Body of pancreas (tissue), 4 donors: Measurements from ENCODE around the gene DCAF11. TPM values are rescaled to one million over a fixed set of nuclear protein-coding genes. Genes with fewer than 3 reads are reported as not detected.

Experiments
- ATAC-seq: fragments of 150-250 bp; one replicate; pipeline ENCODE4 v1.9.1; 2016
- DNase-seq, 4 donors: peaks; one replicate each; pipeline ENCODE4 v3.0.0-alpha.2; 2019
- H3K27ac ChIP-seq, 4 donors: fragments of 200-600 bp; sonication (generic); 1 replicate in 3 of 4; 2 replicates in 1 of 4; pipeline versions ENCODE4 v1.5.1 to v1.6.1; 2016 to 2019; ENCODE audit warnings: mild to moderate bottlenecking in 1 of 4, mixed read lengths in 1 of 4, moderate library complexity in 1 of 4
- H3K27me3 ChIP-seq, 2 donors: fragments of 200-600 bp; sonication (generic); one replicate each; pipeline ENCODE4 v1.6.0; 2016; ENCODE audit warnings: mild to moderate bottlenecking in 1 of 2
- H3K36me3 ChIP-seq, 2 donors: fragments of 200-600 bp; sonication (generic); replicated peaks in 1 of 2; 2 replicates each; pipeline ENCODE4 v1.5.1; 2016; ENCODE audit warnings: low read depth in 2 of 2; ENCODE audit not compliant: insufficient read depth in 1 of 2
- H3K4me1 ChIP-seq: fragments of 200-600 bp; sonication (generic); one replicate; pipeline ENCODE4 v1.6.0; 2016
- H3K4me3 ChIP-seq, 2 donors: fragments of 200-600 bp; sonication (generic); 1 replicate in 1 of 2; 2 replicates in 1 of 2; pipeline ENCODE4 v1.5.1; 2016 to 2019
- H3K9me3 ChIP-seq, 3 donors: fragments of 200-600 bp; sonication (generic); 1 replicate in 2 of 3; 2 replicates in 1 of 3; pipeline ENCODE4 v1.5.1; 2016
- POLR2A ChIP-seq, 3 donors: fragments of 450-650 bp; IDR thresholded peaks; one replicate each; pipeline ENCODE4 v1.6.1; 2016; ENCODE audit warnings: antibody characterized with exemption in 3 of 3, mild to moderate bottlenecking in 2 of 3
- WGBS, 2 donors: methylation state at CpG; one replicate each; pipeline ENCODE4 v1.1.5; 2017; 5-methylcytosine and 5-hydroxymethylcytosine counted together
- intact Hi-C: fragments of 100-400 bp; cut with DNase I; formaldehyde crosslinking; loops from one replicate; pipeline ENCODE4 v1.15.1; 2023
- total RNA-seq, 2 donors: library from RNA; depleted of rRNA; stranded (reverse); fragments of >200 nt; gene quantifications; one replicate each; pipeline ENCODE4 v1.1.0, GENCODE V29; 2016
- TF ChIP-seq, protein P1 (sequence below), 7 experiments: fragments of 450-650 bp in 4 of 7; fragments of 200-600 bp in 3 of 7; sonication (generic) in 3 of 7; IDR thresholded peaks; one replicate each; pipeline ENCODE4 v1.5.1; 2016 to 2019; ENCODE audit warnings: antibody characterized with exemption in 7 of 7

Gene DCAF11
- total RNA-seq, 2 donors from 2014 or later: 77.1 to 128 TPM

DNA sequence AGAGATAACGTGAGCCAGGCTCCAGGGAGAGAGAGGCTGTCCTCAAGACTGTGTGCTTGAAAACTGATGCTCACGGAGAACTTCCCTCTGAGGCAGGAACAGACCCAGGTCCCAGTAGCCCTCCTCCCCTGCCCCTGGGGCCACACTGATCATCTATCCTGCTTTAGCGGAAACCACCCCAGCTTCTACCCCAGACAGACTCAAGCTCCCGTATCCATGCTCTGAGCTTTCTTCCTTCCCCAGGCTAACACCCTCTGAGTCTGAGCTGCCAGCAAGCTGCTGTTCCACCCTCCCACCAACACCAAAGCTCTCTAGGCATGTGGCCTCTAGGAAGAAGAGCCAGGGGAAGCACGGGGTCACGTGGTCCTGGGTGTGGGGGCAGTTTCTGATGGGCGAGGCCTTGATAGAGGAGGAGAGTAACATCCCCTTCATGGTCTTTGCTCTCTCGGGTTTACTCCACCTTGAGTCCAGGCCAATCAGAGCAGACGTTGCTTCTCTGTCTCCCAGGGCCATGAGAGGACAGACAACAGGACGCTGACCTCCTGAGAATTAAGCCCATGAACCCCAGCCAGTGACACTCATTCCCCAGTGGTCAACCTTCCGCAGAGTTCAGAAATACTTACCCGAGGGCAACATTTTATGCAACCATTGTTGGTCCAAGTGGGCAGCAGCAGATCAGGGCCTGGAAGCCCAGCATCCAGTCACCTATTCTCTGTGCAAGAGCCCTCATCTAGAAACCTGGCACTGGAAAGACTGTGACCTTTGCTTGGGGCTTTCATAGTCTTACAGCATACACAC, 19.1 kb upstream of the DCAF11 start:
- H3K27me3 ChIP-seq: no peaks in the 10 kb centered on the region
- no peaks in the 10 kb centered on the region for H3K36me3 ChIP-seq
- TF ChIP-seq, protein P1, sequence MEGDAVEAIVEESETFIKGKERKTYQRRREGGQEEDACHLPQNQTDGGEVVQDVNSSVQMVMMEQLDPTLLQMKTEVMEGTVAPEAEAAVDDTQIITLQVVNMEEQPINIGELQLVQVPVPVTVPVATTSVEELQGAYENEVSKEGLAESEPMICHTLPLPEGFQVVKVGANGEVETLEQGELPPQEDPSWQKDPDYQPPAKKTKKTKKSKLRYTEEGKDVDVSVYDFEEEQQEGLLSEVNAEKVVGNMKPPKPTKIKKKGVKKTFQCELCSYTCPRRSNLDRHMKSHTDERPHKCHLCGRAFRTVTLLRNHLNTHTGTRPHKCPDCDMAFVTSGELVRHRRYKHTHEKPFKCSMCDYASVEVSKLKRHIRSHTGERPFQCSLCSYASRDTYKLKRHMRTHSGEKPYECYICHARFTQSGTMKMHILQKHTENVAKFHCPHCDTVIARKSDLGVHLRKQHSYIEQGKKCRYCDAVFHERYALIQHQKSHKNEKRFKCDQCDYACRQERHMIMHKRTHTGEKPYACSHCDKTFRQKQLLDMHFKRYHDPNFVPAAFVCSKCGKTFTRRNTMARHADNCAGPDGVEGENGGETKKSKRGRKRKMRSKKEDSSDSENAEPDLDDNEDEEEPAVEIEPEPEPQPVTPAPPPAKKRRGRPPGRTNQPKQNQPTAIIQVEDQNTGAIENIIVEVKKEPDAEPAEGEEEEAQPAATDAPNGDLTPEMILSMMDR (IDR thresholded peaks at IDR 0.05): no peak
- TF ChIP-seq POLR2A (IDR thresholded peaks at IDR 0.05): peak in 1 of 3 donors; percentile 32
- peaks cover 72% of the 10 kb centered on the region for H3K4me1 ChIP-seq
- H3K9me3 ChIP-seq: no peaks in the 10 kb centered on the region
- H3K4me3 ChIP-seq: peak overlapping the region; percentile 39 to 44
- 25 to 40% methylated on average over 11 to 12 of the region's 12 CpGs for WGBS, 2 donors
- intact Hi-C loops: no loop called here
- no peak for ATAC-seq
- peak in 3 of 4 donors; percentile 43 to 46 (median 43) for DNase-seq
- H3K27ac ChIP-seq: peak overlapping the region; percentile 92 to 98 (median 96)

DNA sequence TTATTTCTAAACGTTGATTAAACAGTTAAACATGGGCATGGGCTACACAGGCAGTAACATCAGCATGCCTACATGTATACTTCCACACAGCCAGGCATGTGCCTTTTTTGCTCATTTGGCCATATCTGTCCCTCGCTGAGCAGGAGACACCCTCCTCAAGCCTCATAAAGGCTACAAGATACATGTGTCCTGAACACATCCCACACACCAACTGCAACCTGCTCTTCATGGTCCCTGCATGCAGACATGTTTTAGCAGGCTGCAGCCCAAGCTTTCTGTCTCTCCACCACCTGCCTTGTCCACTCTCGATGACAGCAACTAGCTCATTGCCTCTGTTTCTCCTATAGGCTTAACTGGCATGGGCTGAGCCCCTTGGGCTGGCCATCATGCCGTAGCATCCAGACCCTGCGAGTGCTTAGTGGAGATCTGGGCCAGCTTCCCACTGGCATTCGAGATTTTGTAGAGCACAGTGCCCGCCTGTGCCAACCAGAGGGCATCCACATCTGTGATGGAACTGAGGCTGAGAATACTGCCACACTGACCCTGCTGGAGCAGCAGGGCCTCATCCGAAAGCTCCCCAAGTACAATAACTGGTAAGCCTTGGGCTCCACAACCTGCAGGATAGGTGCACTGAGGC, 17.9 kb upstream of the DCAF11 start:
- intact Hi-C loops: no loop called here
- no peaks in the 10 kb centered on the region for H3K27me3 ChIP-seq
- WGBS, 2 donors: 91 to 93% methylated on average over 3 to 8 of the region's 8 CpGs
- no peaks in the 10 kb centered on the region for H3K36me3 ChIP-seq
- H3K27ac ChIP-seq: peak overlapping the region in 1 of 4 donors; percentile 14
- H3K9me3 ChIP-seq: no peaks in the 10 kb centered on the region
- H3K4me1 ChIP-seq: peaks cover 70% of the 10 kb centered on the region
- TF ChIP-seq, protein P1 (IDR thresholded peaks at IDR 0.05): no peak
- TF ChIP-seq POLR2A (IDR thresholded peaks at IDR 0.05): no peak
- no peak for DNase-seq
- ATAC-seq: no peak
- no peak overlapping the region for H3K4me3 ChIP-seq

DNA sequence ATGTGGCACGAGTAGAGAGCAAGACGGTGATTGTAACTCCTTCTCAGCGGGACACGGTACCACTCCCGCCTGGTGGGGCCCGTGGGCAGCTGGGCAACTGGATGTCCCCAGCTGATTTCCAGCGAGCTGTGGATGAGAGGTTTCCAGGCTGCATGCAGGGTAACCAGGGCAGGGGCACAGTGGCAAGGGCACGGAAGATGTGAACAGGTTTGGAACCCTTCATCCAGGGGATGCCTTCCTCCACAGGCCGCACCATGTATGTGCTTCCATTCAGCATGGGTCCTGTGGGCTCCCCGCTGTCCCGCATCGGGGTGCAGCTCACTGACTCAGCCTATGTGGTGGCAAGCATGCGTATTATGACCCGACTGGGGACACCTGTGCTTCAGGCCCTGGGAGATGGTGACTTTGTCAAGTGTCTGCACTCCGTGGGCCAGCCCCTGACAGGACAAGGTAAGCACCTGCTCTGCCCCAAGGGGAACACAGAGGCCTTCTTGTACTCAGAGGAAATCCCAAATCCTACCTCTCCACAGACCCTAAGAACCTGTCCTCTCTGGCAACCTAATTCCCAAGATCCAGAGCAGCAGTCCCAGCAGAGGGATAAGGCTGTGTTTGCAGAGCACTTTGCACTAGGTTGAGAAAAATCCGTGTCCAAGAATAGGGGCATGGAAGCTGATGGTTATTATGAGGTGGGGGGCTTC, 16.2 kb upstream of the DCAF11 start:
- WGBS, 2 donors: 87 to 88% methylated on average over 11 to 15 of the region's 16 CpGs
- DNase-seq: no peak
- Histone ChIP-seq H3K27ac (peak overlapping the region; percentile 56 to 82 (median 71)), H3K4me3 (no peak overlapping the region), H3K27me3 (no peaks in the 10 kb centered on the region), H3K36me3 (peaks cover 0 to under 1% of the 10 kb centered on the region in 2 donors), H3K9me3 (no peaks in the 10 kb centered on the region), H3K4me1 (peaks cover 57% of the 10 kb centered on the region)
- ATAC-seq: no peak
- intact Hi-C loops: no loop called here
- TF ChIP-seq, protein P1 (IDR thresholded peaks at IDR 0.05): no peak
- no peak for TF ChIP-seq POLR2A (IDR thresholded peaks at IDR 0.05)

DNA sequence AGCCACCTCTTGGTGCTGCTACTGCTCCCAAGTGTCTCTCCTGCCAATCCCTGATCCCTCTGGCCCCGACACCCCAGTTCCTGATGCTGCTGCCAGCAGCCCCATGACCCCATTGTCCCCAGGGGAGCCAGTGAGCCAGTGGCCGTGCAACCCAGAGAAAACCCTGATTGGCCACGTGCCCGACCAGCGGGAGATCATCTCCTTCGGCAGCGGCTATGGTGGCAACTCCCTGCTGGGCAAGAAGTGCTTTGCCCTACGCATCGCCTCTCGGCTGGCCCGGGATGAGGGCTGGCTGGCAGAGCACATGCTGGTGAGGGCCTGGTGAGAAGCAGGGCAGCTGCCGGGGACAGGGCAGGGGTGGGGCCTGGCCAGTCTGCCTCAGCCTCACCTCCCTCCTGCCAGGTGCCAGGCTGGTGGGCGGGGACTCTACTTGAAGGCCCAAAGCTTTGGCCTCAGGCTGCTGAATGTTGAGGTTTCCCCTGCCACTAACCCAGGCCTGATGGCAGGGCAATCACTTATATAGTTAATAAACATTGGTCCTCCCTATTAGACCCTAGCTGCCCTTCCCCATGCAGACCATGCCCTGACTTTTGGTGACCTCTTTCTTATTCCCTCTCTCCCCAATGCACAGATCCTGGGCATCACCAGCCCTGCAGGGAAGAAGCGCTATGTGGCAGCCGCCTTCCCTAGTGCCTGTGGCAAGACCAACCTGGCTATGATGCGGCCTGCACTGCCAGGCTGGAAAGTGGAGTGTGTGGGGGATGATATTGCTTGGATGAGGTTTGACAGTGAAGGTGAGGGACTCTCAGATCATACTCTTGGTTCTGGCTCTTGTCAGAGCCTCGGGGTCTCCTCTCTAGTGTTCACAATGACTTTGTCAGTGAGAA, 15.4 kb upstream of the DCAF11 start:
- Histone ChIP-seq H3K4me3 (no peak overlapping the region), H3K27ac (peak overlapping the region; percentile 56 to 82 (median 71)), H3K27me3 (no peaks in the 10 kb centered on the region), H3K36me3 (peaks cover 0 to 5% of the 10 kb centered on the region in 2 donors), H3K4me1 (peaks cover 51% of the 10 kb centered on the region), H3K9me3 (no peaks in the 10 kb centered on the region)
- WGBS, 2 donors: 37 to 60% methylated on average over 3 to 17 of the region's 17 CpGs
- TF ChIP-seq, protein P1 (IDR thresholded peaks at IDR 0.05): peak in 4 of 7 experiments; percentile 13 to 27 (median 24)
- peak in 2 of 3 donors; percentile 43 to 48 for TF ChIP-seq POLR2A (IDR thresholded peaks at IDR 0.05)
- peak; percentile 95 to 97 (median 96) for DNase-seq
- intact Hi-C loops: no loop called here
- ATAC-seq: peak; percentile 89
